Measurements from ENCODE around the gene IGLON5. TPM values are rescaled to one million over a fixed set of nuclear protein-coding genes. Genes with fewer than 3 reads are reported as not detected.

IGLON5 gene
- total RNA-seq, 6 donors from 2014 or later: 0.09 to 0.10 TPM; not detected in 4

- no peak overlapping the region for H3K4me3 ChIP-seq
- 67 to 81% methylated on average over 5 to 8 of the region's 8 CpGs for WGBS, 2 donors
- peaks cover 0 to 7% (median 6%) of the 10 kb centered on the region in 4 donors for H3K27me3 ChIP-seq
- H3K9me3 ChIP-seq: no peaks in the 10 kb centered on the region
- no peak for ATAC-seq (ENCODE audit: low FRiP score in 2 of 2)
- no peaks in the 10 kb centered on the region for H3K36me3 ChIP-seq
- H3K4me1 ChIP-seq: peaks cover 0 to 2% (median 0%) of the 10 kb centered on the region in 4 donors
- H3K27ac ChIP-seq: no peak overlapping the region
- TF ChIP-seq CTCF (IDR thresholded peaks at IDR 0.05): no peak
- no peak for TF ChIP-seq EP300 (IDR thresholded peaks at IDR 0.05)
- no peak for TF ChIP-seq POLR2A (IDR thresholded peaks at IDR 0.05)
- no peak for TF ChIP-seq POLR2AphosphoS5 (IDR thresholded peaks at IDR 0.05)
- DNase-seq: no peak
These were observed 5.2 kb downstream of the IGLON5 start for GRCh38 chr19:51316688-51317087.

- TF ChIP-seq POLR2AphosphoS5 (IDR thresholded peaks at IDR 0.05) (no peak), CTCF (IDR thresholded peaks at IDR 0.05) (no peak), POLR2A (IDR thresholded peaks at IDR 0.05) (no peak), EP300 (IDR thresholded peaks at IDR 0.05) (no peak)
- DNase-seq (no peak), ATAC-seq (ENCODE audit: low FRiP score in 2 of 2) (no peak)
- WGBS, 2 donors: 86 to 95% methylated on average over 2 to 3 of the region's 3 CpGs
- no peaks in the 10 kb centered on the region for H3K4me1 ChIP-seq
- no peaks in the 10 kb centered on the region for H3K36me3 ChIP-seq
- H3K27me3 ChIP-seq: peaks cover 0 to under 1% (median 0%) of the 10 kb centered on the region in 4 donors
- H3K4me3 ChIP-seq: no peak overlapping the region
- H3K9me3 ChIP-seq: no peaks in the 10 kb centered on the region
- H3K27ac ChIP-seq: no peak overlapping the region
These were observed 5.9 kb downstream of the IGLON5 start for GRCh38 chr19:51317376-51317775.

- no peaks in the 10 kb centered on the region for H3K9me3 ChIP-seq
- no peaks in the 10 kb centered on the region for H3K27me3 ChIP-seq
- no peak overlapping the region for H3K4me3 ChIP-seq
- TF ChIP-seq CTCF (IDR thresholded peaks at IDR 0.05) (no peak), POLR2AphosphoS5 (IDR thresholded peaks at IDR 0.05) (no peak), POLR2A (IDR thresholded peaks at IDR 0.05) (no peak), EP300 (IDR thresholded peaks at IDR 0.05) (no peak)
- whole genome bisulfite sequencing, 2 donors: 40 to 90% methylated on average over 1 of the region's 1 CpG
- no peak overlapping the region for H3K27ac ChIP-seq
- H3K4me1 ChIP-seq: no peaks in the 10 kb centered on the region
- ATAC-seq (ENCODE audit: low FRiP score in 2 of 2): no peak
- H3K36me3 ChIP-seq: no peaks in the 10 kb centered on the region
- no peak for DNase-seq
These were observed 6.5 kb downstream of the IGLON5 start for GRCh38 chr19:51317968-51318367.

- ATAC-seq (ENCODE audit: low FRiP score in 2 of 2) (no peak), DNase-seq (no peak)
- TF ChIP-seq CTCF (IDR thresholded peaks at IDR 0.05): no peak
- no peak for TF ChIP-seq POLR2AphosphoS5 (IDR thresholded peaks at IDR 0.05)
- no peak for TF ChIP-seq EP300 (IDR thresholded peaks at IDR 0.05)
- no peak for TF ChIP-seq POLR2A (IDR thresholded peaks at IDR 0.05)
- no peak overlapping the region for H3K4me3 ChIP-seq
- no peak overlapping the region for H3K27ac ChIP-seq
- no peaks in the 10 kb centered on the region for H3K9me3 ChIP-seq
- no peaks in the 10 kb centered on the region for H3K4me1 ChIP-seq
- no peaks in the 10 kb centered on the region for H3K36me3 ChIP-seq
- H3K27me3 ChIP-seq: no peaks in the 10 kb centered on the region
- 69 to 74% methylated on average over 17 to 23 of the region's 23 CpGs for WGBS, 2 donors
These were observed 7.5 kb downstream of the IGLON5 start for GRCh38 chr19:51318687-51319648.
